Tibial artery (tissue), 4 donors: ENCODE results near the gene UAP1L1.

Experiments used
- DNase-seq, 2 donors: peaks; one replicate each; pipeline ENCODE4 v3.0.0-alpha.2; 2019
- H3K27ac ChIP-seq, 2 donors: fragments of 200-600 bp; sonication (generic) in 1 of 2; 1 replicate in 1 of 2; 2 replicates in 1 of 2; pipeline ENCODE4 v1.5.1; 2018 to 2019; ENCODE audit warnings: mild to moderate bottlenecking in 1 of 2
- H3K27me3 ChIP-seq, 2 donors: fragments of 200-600 bp; sonication (generic) in 1 of 2; one replicate each; pipeline versions ENCODE4 v1.5.1 to v1.6.0; 2016 to 2019
- H3K36me3 ChIP-seq, 3 donors: fragments of 200-600 bp; sonication (generic) in 2 of 3; one replicate each; pipeline ENCODE4 v1.5.1; 2016 to 2019; ENCODE audit warnings: mild to moderate bottlenecking in 2 of 3
- H3K4me1 ChIP-seq, 4 donors: fragments of 200-600 bp; sonication (generic) in 2 of 4; 1 replicate in 3 of 4; 2 replicates in 1 of 4; pipeline ENCODE4 v1.5.1; 2016 to 2019
- H3K4me3 ChIP-seq, 2 donors: fragments of 200-600 bp; sonication (generic) in 1 of 2; 1 replicate in 1 of 2; 2 replicates in 1 of 2; pipeline ENCODE4 v1.5.1; 2018 to 2019; ENCODE audit warnings: mild to moderate bottlenecking in 2 of 2
- H3K9me3 ChIP-seq, 3 donors: fragments of 200-600 bp; sonication (generic) in 1 of 3; one replicate each; pipeline ENCODE4 v1.5.1; 2016 to 2019
- CTCF ChIP-seq, 2 experiments: fragments of 200-600 bp in 1 of 2; fragments of 450-650 bp in 1 of 2; IDR thresholded peaks; one replicate each; pipeline ENCODE4 v1.5.1; 2017 to 2019; ENCODE audit warnings: antibody characterized with exemption in 2 of 2, mild to moderate bottlenecking in 1 of 2, moderate library complexity in 1 of 2
- intact Hi-C: fragments of 100-400 bp; cut with DNase I; formaldehyde crosslinking; loops from one replicate; pipeline ENCODE4 v1.15.0; 2023; ENCODE audit warnings: low total_unique reads

Gene UAP1L1

GRCh38 chr9:137064027-137064879, 13.1 kb upstream of the UAP1L1 start:
- Histone ChIP-seq H3K4me1 (peaks cover 0 to 8% (median under 1%) of the 10 kb centered on the region in 4 donors), H3K4me3 (no peak overlapping the region), H3K9me3 (no peaks in the 10 kb centered on the region), H3K27me3 (peaks cover 0 to 57% of the 10 kb centered on the region in 2 donors), H3K27ac (no peak overlapping the region), H3K36me3 (no peaks in the 10 kb centered on the region)
- peak in 1 of 2 donors; percentile 48 for DNase-seq
- intact Hi-C loops, result no loop called here
- peak; percentile 88 to 96 for TF ChIP-seq CTCF (IDR thresholded peaks at IDR 0.05)

- Histone ChIP-seq H3K9me3 (no peaks in the 10 kb centered on the region), H3K4me3 (no peak overlapping the region), H3K4me1 (peaks cover 0 to 14% (median 5%) of the 10 kb centered on the region in 4 donors), H3K27ac (no peak overlapping the region), H3K27me3 (peaks cover 0 to 63% of the 10 kb centered on the region in 2 donors), H3K36me3 (no peaks in the 10 kb centered on the region)
- TF ChIP-seq CTCF (IDR thresholded peaks at IDR 0.05), result no peak
- DNase-seq, result no peak
- intact Hi-C loops, result no loop called here
Measured at GRCh38 chr9:137064880-137065164, 12.5 kb upstream of the UAP1L1 start.

GRCh38 chr9:137065336-137065967, 11.9 kb upstream of the UAP1L1 start:
- intact Hi-C loops, result no loop called here
- no peak for DNase-seq

GRCh38 chr9:137066096-137066861, 11.0 kb upstream of the UAP1L1 start:
- TF ChIP-seq CTCF (IDR thresholded peaks at IDR 0.05), result no peak
- Histone ChIP-seq H3K36me3 (no peaks in the 10 kb centered on the region), H3K9me3 (no peaks in the 10 kb centered on the region), H3K4me3 (no peak overlapping the region), H3K4me1 (peaks cover 0 to 29% (median 18%) of the 10 kb centered on the region in 4 donors), H3K27me3 (peaks cover 0 to 68% of the 10 kb centered on the region in 2 donors), H3K27ac (no peak overlapping the region)
- no peak for DNase-seq
- intact Hi-C loops, result no loop called here

More at GRCh38 chr9:137065336-137065967, 11.9 kb upstream of the UAP1L1 start:
- Histone ChIP-seq H3K27ac (no peak overlapping the region), H3K36me3 (no peaks in the 10 kb centered on the region), H3K4me1 (peaks cover 0 to 20% (median 10%) of the 10 kb centered on the region in 4 donors), H3K4me3 (no peak overlapping the region), H3K9me3 (no peaks in the 10 kb centered on the region), H3K27me3 (peaks cover 0 to 68% of the 10 kb centered on the region in 2 donors)
- no peak for TF ChIP-seq CTCF (IDR thresholded peaks at IDR 0.05)

GRCh38 chr9:137067860-137068538, 9.3 kb upstream of the UAP1L1 start:
- intact Hi-C loops, result no loop called here
- DNase-seq, result peak; percentile 64 to 83
- peak; percentile 72 to 74 for TF ChIP-seq CTCF (IDR thresholded peaks at IDR 0.05)

More at GRCh38 chr9:137067860-137068538, 9.3 kb upstream of the UAP1L1 start:
- no peaks in the 10 kb centered on the region for H3K9me3 ChIP-seq
- H3K27me3 ChIP-seq, result peaks cover 0 to 67% of the 10 kb centered on the region in 2 donors
- no peak overlapping the region for H3K4me3 ChIP-seq
- peaks cover 0 to 33% (median 19%) of the 10 kb centered on the region in 4 donors for H3K4me1 ChIP-seq
- H3K27ac ChIP-seq, result no peak overlapping the region
- no peaks in the 10 kb centered on the region for H3K36me3 ChIP-seq
